Measurements from ENCODE around the gene CLSTN2. TPM values are rescaled to one million over a fixed set of nuclear protein-coding genes. Genes with fewer than 3 reads are reported as not detected.

The CLSTN2 gene
- total RNA-seq, 2 donors from 2014 or later: 13.6 to 28.3 TPM

DNA sequence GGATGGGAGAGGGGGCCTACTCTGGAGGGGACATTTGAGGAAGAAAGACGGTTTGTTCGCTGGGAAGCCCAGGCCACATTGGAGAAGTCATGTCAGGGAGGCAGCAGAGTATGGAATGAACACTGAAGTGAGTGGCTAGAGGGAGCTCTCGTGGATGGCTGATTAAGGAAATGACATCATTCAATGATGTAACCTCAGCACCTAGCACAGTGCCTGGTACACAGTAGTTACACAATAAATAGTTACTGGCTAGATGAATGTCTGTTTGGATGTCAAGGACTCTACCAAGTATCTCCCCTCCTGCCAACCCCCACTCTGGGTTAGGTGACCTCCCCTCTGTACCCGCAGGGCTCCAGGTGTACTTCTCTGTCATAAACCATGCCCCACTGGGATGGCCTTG lies 121.1 kb downstream of the CLSTN2 start:
- DNase-seq (ENCODE audit: low spot score): no peak
- H3K4me3 ChIP-seq: no peak overlapping the region

DNA sequence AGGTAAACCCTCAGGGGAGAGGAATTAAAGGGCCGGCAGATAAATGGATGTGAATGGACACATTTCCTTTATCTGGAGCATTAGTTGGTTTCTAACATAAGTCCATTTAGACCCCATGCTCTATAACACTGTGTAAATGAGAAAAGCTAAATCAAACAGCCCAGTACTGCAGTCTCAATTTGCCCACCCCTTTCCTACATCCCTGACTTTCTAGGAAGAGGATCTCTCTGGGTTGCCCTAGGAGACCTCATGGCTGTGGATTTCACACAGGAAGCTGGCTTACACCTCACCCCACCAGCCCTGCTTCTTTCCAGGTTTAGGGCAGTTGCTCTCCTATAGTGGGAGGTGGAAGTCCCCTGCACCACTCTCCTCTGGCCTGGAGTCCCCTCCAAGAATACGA lies 126.2 kb downstream of the CLSTN2 start:
- H3K4me3 ChIP-seq: no peak overlapping the region
- H3K27ac ChIP-seq: no peak overlapping the region
- no peaks in the 10 kb centered on the region for H3K27me3 ChIP-seq
- no peaks in the 10 kb centered on the region for H3K36me3 ChIP-seq
- H3K9me3 ChIP-seq: no peaks in the 10 kb centered on the region
- H3K4me1 ChIP-seq: no peaks in the 10 kb centered on the region
- TF ChIP-seq CTCF (IDR thresholded peaks at IDR 0.05): no peak
- DNase-seq (ENCODE audit: low spot score): no peak

More for the DNA sequence above, 121.1 kb downstream of the CLSTN2 start:
- Histone ChIP-seq H3K9me3 (no peaks in the 10 kb centered on the region), H3K4me1 (peaks cover 0 to 9% of the 10 kb centered on the region in 2 donors), H3K36me3 (no peaks in the 10 kb centered on the region), H3K27ac (no peak overlapping the region), H3K27me3 (no peaks in the 10 kb centered on the region)
- no peak for TF ChIP-seq CTCF (IDR thresholded peaks at IDR 0.05)

GRCh38 chr3:140062461-140062860 lies 127.5 kb downstream of the CLSTN2 start:
- Histone ChIP-seq H3K4me1 (no peaks in the 10 kb centered on the region), H3K27me3 (no peaks in the 10 kb centered on the region), H3K36me3 (no peaks in the 10 kb centered on the region), H3K9me3 (no peaks in the 10 kb centered on the region), H3K27ac (no peak overlapping the region), H3K4me3 (no peak overlapping the region)
- TF ChIP-seq CTCF (IDR thresholded peaks at IDR 0.05): no peak
- DNase-seq (ENCODE audit: low spot score): no peak

- no peak for DNase-seq (ENCODE audit: low spot score)
- Histone ChIP-seq H3K4me1 (no peaks in the 10 kb centered on the region), H3K27me3 (no peaks in the 10 kb centered on the region), H3K27ac (no peak overlapping the region), H3K9me3 (no peaks in the 10 kb centered on the region), H3K4me3 (no peak overlapping the region), H3K36me3 (no peaks in the 10 kb centered on the region)
- no peak for TF ChIP-seq CTCF (IDR thresholded peaks at IDR 0.05)
Observed at GRCh38 chr3:140067487-140067886, 132.5 kb downstream of the CLSTN2 start.

DNA sequence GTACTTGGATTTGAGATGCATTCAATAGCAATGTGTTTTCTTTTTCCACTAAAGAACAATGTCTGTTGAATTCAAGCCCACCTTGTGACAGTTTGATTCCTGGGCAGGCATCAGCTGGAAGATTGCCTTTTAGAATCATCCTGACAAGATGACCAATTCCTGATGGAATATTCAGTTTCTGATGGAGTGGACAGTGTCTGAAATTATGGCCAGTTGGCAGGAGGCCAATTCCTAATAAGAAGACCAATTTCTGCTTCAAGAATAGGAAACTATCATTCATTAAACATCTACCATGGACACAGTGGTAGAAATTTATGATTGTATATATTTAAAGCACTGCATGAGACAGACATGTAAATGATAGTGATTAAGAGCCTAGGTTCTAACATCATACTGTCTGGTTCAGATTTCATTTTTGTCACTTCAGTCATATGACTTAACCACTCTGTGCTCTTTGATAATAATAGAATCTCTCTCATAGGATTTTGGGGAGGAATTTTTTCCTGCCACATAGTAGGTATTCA lies 133.6 kb downstream of the CLSTN2 start:
- no peaks in the 10 kb centered on the region for H3K36me3 ChIP-seq
- no peak overlapping the region for H3K4me3 ChIP-seq
- DNase-seq (ENCODE audit: low spot score): no peak
- no peaks in the 10 kb centered on the region for H3K9me3 ChIP-seq
- H3K27me3 ChIP-seq: no peaks in the 10 kb centered on the region
- no peak for TF ChIP-seq CTCF (IDR thresholded peaks at IDR 0.05)
- H3K4me1 ChIP-seq: no peaks in the 10 kb centered on the region
- no peak overlapping the region for H3K27ac ChIP-seq

Measured in right atrium auricular region (tissue), 2 donors.